ENCODE data around the gene B9D2. TPM values are rescaled to one million over a fixed set of nuclear protein-coding genes. Genes with fewer than 3 reads are reported as not detected.

Gene B9D2
- total RNA-seq, 1 donor from 2014 or later: 14.2 TPM

DNA sequence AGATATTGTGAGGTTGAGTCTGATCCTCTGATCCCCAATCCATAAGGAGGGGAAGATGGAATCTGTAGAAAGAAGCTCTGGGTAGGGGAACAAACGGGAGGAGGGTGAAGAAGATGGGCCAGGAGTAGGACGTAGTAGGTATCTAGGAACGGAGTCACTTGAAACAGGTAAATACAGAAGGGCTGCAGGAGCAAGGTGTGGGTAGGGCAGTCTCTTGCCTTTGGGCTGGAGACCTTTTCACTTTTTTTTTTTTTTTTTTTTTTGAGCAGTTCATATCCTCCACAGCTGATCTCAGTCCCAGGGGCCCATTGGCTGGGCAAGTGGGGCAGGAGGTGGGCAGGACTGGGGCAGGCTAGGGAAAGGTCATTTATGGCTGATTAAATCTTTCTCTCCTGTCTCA lies 35.1 kb upstream of the B9D2 start:
- Mint-ChIP-seq H3K36me3 (ENCODE audit: low read depth) (peaks cover 23% of the 10 kb centered on the region), H3K27me3 (no peaks in the 10 kb centered on the region), H3K4me3 (peak overlapping the region; percentile 98), H3K4me1 (peaks cover 45% of the 10 kb centered on the region), H3K9me3 (no peaks in the 10 kb centered on the region), H3K27ac (peak overlapping the region; percentile 57)
- TF ChIP-seq, protein P1, sequence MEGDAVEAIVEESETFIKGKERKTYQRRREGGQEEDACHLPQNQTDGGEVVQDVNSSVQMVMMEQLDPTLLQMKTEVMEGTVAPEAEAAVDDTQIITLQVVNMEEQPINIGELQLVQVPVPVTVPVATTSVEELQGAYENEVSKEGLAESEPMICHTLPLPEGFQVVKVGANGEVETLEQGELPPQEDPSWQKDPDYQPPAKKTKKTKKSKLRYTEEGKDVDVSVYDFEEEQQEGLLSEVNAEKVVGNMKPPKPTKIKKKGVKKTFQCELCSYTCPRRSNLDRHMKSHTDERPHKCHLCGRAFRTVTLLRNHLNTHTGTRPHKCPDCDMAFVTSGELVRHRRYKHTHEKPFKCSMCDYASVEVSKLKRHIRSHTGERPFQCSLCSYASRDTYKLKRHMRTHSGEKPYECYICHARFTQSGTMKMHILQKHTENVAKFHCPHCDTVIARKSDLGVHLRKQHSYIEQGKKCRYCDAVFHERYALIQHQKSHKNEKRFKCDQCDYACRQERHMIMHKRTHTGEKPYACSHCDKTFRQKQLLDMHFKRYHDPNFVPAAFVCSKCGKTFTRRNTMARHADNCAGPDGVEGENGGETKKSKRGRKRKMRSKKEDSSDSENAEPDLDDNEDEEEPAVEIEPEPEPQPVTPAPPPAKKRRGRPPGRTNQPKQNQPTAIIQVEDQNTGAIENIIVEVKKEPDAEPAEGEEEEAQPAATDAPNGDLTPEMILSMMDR (IDR thresholded peaks at IDR 0.05): no peak
- intact Hi-C loops (cut with micrococcal nuclease): no loop called here
- no peak for DNase-seq
- ChIA-PET POLR2A (interaction anchor here (0.6 to 1.3 kb wide), 6 partner anchors 8 to 580 kb away, joined by 3 to 5 read pairs (median 3); partner anchors contain the start of gene B9D2), CTCF (no interaction called here)
- no peak for ATAC-seq (ENCODE audit: low read depth)

DNA sequence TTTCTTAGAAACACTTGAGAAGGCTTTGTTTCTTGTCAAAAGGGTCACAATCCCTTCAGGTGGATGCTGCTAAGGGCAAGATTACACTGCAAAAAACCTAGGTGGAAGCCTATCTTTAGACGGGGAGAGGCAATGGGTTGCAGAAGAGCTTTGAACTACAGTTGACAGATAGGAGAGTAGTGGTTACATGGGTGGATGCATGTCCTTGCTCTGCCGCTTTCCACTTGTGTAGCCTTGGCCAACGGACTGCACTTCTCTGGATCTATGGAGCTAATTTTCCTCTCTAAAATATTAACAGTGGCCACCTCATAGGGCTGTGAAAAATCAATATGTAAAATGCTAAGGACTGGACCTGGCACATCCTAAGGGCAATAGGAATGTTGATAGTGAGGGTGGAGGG lies 34.6 kb upstream of the B9D2 start:
- Mint-ChIP-seq H3K36me3 (ENCODE audit: low read depth) (peaks cover 25% of the 10 kb centered on the region), H3K27ac (no peak overlapping the region), H3K27me3 (no peaks in the 10 kb centered on the region), H3K4me1 (peaks cover 47% of the 10 kb centered on the region), H3K9me3 (no peaks in the 10 kb centered on the region), H3K4me3 (peak overlapping the region; percentile 98)
- ChIA-PET POLR2A (interaction anchor here (0.6 to 1.3 kb wide), 4 partner anchors 35 to 581 kb away, joined by 3 to 5 read pairs (median 3); partner anchors contain the start of gene B9D2), CTCF (no interaction called here)
- TF ChIP-seq, protein P1 (IDR thresholded peaks at IDR 0.05): no peak
- DNase-seq (no peak), ATAC-seq (ENCODE audit: low read depth) (no peak)
- intact Hi-C loops (cut with micrococcal nuclease): no loop called here

DNA sequence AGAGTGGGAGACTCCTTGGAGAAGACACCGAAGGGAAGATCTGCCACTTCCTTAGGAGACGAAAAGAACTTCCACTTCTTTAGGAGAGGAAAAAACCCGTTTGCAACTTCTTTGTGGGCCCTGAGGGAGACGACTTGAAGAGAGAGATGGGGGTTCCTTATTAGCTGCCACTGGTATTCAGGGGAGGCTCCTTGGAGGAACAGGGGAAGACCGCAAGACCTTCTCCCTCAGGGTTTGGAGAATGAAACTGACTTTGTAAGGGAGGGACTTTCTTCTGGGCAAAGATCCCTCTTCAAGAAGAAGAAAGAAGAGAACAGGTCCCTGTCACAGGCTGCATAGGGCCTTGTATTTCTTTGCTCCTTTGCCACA lies 34.1 kb upstream of the B9D2 start:
- Mint-ChIP-seq H3K9me3 (no peaks in the 10 kb centered on the region), H3K36me3 (ENCODE audit: low read depth) (peaks cover 24% of the 10 kb centered on the region), H3K4me3 (peak overlapping the region; percentile 98), H3K27ac (peak overlapping the region; percentile 99), H3K27me3 (no peaks in the 10 kb centered on the region), H3K4me1 (peaks cover 47% of the 10 kb centered on the region)
- CTCF ChIA-PET: no interaction called here
- ATAC-seq (ENCODE audit: low read depth) (no peak), DNase-seq (no peak)
- TF ChIP-seq, protein P1 (IDR thresholded peaks at IDR 0.05): no peak
- intact Hi-C loops (cut with micrococcal nuclease): no loop called here
- POLR2A ChIA-PET: interaction anchor here (1.0 to 1.3 kb wide), 3 partner anchors 34 to 148 kb away, joined by 3 to 5 read pairs (median 3); partner anchors contain the start of gene B9D2

DNA sequence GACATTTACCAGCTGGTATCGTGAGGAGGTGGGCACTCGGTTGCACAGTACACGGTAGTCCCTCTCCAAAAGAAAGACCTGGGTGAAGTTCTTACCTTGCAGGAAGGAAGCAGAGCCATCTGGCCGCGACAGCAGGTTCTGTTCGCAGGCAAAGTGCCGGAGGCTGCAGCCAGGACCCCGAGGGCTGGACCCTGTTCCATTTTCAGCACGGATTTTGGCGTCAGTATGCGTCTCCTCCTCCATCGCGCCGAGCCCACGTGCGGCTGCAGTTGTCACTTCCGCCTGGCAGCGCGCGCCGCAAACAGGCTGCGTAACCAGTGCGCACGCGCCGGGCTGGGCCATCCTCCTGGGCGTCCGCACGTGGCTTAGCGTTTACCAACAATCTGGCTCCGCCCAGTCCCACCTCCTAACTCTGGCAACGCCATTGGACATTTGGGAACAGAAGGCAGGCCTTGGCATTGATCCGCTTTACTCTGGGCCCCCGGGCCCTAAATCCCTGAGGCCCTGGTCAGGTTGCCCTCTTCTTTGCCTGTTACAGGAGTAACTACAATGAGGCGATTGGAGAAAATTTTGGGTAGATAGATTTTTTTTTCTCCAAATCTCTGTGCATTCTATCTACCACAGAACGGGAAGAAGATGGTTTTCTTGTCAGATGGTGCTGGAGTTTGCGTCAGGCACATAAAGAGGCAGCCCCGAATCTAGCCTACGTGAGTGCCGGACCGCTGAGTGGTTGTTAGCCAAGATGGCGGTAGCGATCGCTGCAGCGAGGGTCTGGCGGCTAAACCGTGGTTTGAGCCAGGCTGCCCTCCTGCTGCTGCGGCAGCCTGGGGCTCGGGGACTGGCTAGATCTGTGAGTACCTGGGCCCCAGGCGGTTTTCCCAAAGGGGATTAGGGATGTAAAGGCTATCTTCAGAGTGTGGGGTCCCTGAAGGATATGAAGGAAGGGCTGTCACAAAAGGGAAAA lies 33.4 kb upstream of the B9D2 start, which contains the start of the genes BCKDHA and EXOSC5:
TSS of gene BCKDHA (plus strand) at position 733 of the 964 bp plus-strand sequence. CDS start at position 743, 10 bp downstream.
TSS of gene EXOSC5 (minus strand) at position 274 of the 964 bp plus-strand sequence. CDS start at position 243, 31 bp downstream.
- intact Hi-C loops (cut with micrococcal nuclease): loop anchor here (1.0 kb wide), 8 partner anchors 33 to 179 kb away; partner anchors contain the start of genes B9D2, CCDC97, CEACAM21 and DMAC2
- TF ChIP-seq, protein P1 (IDR thresholded peaks at IDR 0.05): no peak
- no peaks in the 10 kb centered on the region for H3K27me3 Mint-ChIP-seq
- no peaks in the 10 kb centered on the region for H3K9me3 Mint-ChIP-seq
- ChIA-PET POLR2A (interaction anchor here (0.5 to 1.0 kb wide), 3 partner anchors 10 to 135 kb away, joined by 3 to 5 read pairs (median 4); partner anchors contain the start of gene B9D2), CTCF (no interaction called here)
- DNase-seq (peak; percentile 95), ATAC-seq (ENCODE audit: low read depth) (peak; percentile 98)
- peaks cover 28% of the 10 kb centered on the region for H3K36me3 Mint-ChIP-seq (ENCODE audit: low read depth)
- H3K4me1 Mint-ChIP-seq: peaks cover 47% of the 10 kb centered on the region
- peak within 1 kb of the TSS; percentile 98 for H3K4me3 Mint-ChIP-seq
- peak within 1 kb of the TSS; percentile 99 for H3K27ac Mint-ChIP-seq

DNA sequence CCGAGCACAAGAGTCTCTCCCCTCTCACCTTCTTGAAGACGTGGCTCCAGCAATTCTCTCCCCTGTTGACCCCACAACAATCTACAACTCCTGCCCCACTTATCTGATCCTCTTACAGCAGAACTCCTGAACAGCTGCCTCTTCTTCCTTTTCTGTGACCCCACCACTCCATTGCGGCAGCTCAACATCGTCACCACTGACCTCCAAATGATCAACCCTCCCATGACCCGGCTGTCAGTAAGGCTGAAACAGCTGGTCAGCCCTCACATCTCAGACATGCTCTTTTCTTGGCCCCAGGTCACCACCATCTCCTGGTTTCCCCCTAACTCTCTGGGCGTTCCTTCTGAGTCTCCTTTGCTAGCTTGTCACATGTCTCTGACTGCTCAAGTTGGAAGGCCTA lies 31.4 kb upstream of the B9D2 start:
- Mint-ChIP-seq H3K36me3 (ENCODE audit: low read depth) (peaks cover 38% of the 10 kb centered on the region), H3K4me3 (peak overlapping the region; percentile 1), H3K27ac (peak overlapping the region; percentile 16), H3K4me1 (peaks cover 47% of the 10 kb centered on the region), H3K27me3 (no peaks in the 10 kb centered on the region), H3K9me3 (no peaks in the 10 kb centered on the region)
- CTCF ChIA-PET: interaction anchor here (1.5 kb wide), 1 partner anchor 45 kb away, joined by 3 read pairs; the partner anchor contains the start of gene DMAC2
- DNase-seq: no peak
- intact Hi-C loops (cut with micrococcal nuclease): no loop called here
- TF ChIP-seq, protein P1 (IDR thresholded peaks at IDR 0.05): no peak
- POLR2A ChIA-PET: interaction anchor here (1.3 kb wide), 1 partner anchor 12 kb away, joined by 3 read pairs; no protein-coding TSS in a partner anchor
- ATAC-seq (ENCODE audit: low read depth): no peak

All from activated B cell treated with CpG ODN at 0.5 μM for 24 hours (primary cell).